ENCODE measurements around the gene DNAJC1. TPM values are rescaled to one million over a fixed set of nuclear protein-coding genes. Genes with fewer than 3 reads are reported as not detected.
A peak's percentile ranks its signal among the peaks of the same experiment; 100 is the strongest.
"Not testable (repeated sequence)": the region's sequence is repeated elsewhere in the genome, so short reads cannot be mapped to it uniquely, and the experiment has no call there.

DNAJC1 gene
- total RNA-seq, 2 donors from 2014 or later: 28.9 to 56.9 TPM

GRCh38 chr10:22027364-22028238 lies 24.1 kb upstream of the DNAJC1 start:
- Histone ChIP-seq H3K4me1 (peaks cover 0 to 8% of the 10 kb centered on the region in 2 donors), H3K4me3 (no peak overlapping the region), H3K27me3 (no peaks in the 10 kb centered on the region), H3K27ac (no peak overlapping the region), H3K9me3 (no peaks in the 10 kb centered on the region), H3K36me3 (no peaks in the 10 kb centered on the region)
- DNase-seq (ENCODE audit: low spot score): no peak
- TF ChIP-seq CTCF (IDR thresholded peaks at IDR 0.05): no peak

GRCh38 chr10:22026287-22026686 lies 22.8 kb upstream of the DNAJC1 start:
- TF ChIP-seq CTCF (IDR thresholded peaks at IDR 0.05): no peak
- Histone ChIP-seq H3K27me3 (no peaks in the 10 kb centered on the region), H3K4me3 (no peak overlapping the region), H3K9me3 (no peaks in the 10 kb centered on the region), H3K27ac (no peak overlapping the region), H3K36me3 (no peaks in the 10 kb centered on the region), H3K4me1 (peaks cover 0 to 20% of the 10 kb centered on the region in 2 donors)
- no peak for DNase-seq (ENCODE audit: low spot score)

- TF ChIP-seq CTCF (IDR thresholded peaks at IDR 0.05): no peak
- no peak for DNase-seq (ENCODE audit: low spot score)
- H3K27ac ChIP-seq: no peak overlapping the region
- H3K36me3 ChIP-seq: no peaks in the 10 kb centered on the region
- no peaks in the 10 kb centered on the region for H3K27me3 ChIP-seq
- peaks cover 0 to 20% of the 10 kb centered on the region in 2 donors for H3K4me1 ChIP-seq
- H3K4me3 ChIP-seq: no peak overlapping the region
- no peaks in the 10 kb centered on the region for H3K9me3 ChIP-seq
These were observed 20.0 kb upstream of the DNAJC1 start for GRCh38 chr10:22023508-22023907.

GRCh38 chr10:22022257-22023032 lies 18.9 kb upstream of the DNAJC1 start:
- no peak overlapping the region for H3K27ac ChIP-seq
- peak; percentile 60 for DNase-seq (ENCODE audit: low spot score)
- no peak for TF ChIP-seq CTCF (IDR thresholded peaks at IDR 0.05)
- no peaks in the 10 kb centered on the region for H3K27me3 ChIP-seq
- H3K9me3 ChIP-seq: no peaks in the 10 kb centered on the region
- H3K4me1 ChIP-seq: peaks cover 0 to 20% of the 10 kb centered on the region in 2 donors
- H3K36me3 ChIP-seq: no peaks in the 10 kb centered on the region
- H3K4me3 ChIP-seq: peak overlapping the region in 1 of 2 donors; percentile 10

- not testable (repeated sequence) for H3K36me3 ChIP-seq; H3K27ac ChIP-seq; DNase-seq (ENCODE audit: low spot score); H3K9me3 ChIP-seq; H3K27me3 ChIP-seq; H3K4me3 ChIP-seq
- peaks cover 0 to 20% of the 10 kb centered on the region in 2 donors for H3K4me1 ChIP-seq
These were observed 17.6 kb upstream of the DNAJC1 start for GRCh38 chr10:22021144-22021543.

All from right atrium auricular region (tissue), 2 donors.